Transverse colon (tissue), 4 donors: Measurements from ENCODE around the gene TIA1. TPM values are rescaled to one million over a fixed set of nuclear protein-coding genes. Genes with fewer than 3 reads are reported as not detected.

Source experiments
- DNase-seq: peaks from one replicate; pipeline ENCODE4 v3.0.0-alpha.2; 2019
- H3K27ac ChIP-seq, 4 donors: fragments of 200-600 bp; sonication (generic); 2 replicates each; pipeline ENCODE4 v1.5.1; 2016 to 2018; ENCODE audit warnings: inconsistent platforms in 4 of 4
- H3K27me3 ChIP-seq: fragments of 200-600 bp; sonication (generic); 2 replicates; pipeline ENCODE4 v1.5.1; 2017; ENCODE audit warnings: inconsistent platforms
- H3K36me3 ChIP-seq, 4 donors: fragments of 200-600 bp; sonication (generic); 2 replicates each; pipeline ENCODE4 v1.5.1; 2017 to 2019; ENCODE audit warnings: inconsistent platforms in 4 of 4
- H3K4me1 ChIP-seq, 4 donors: fragments of 200-600 bp; sonication (generic); 2 replicates each; pipeline ENCODE4 v1.5.1; 2017 to 2020; ENCODE audit warnings: inconsistent platforms in 4 of 4
- H3K4me3 ChIP-seq, 4 donors: fragments of 200-600 bp; sonication (generic); 1 replicate in 1 of 4; 2 replicates in 3 of 4; pipeline versions ENCODE4 v1.5.1 to v1.6.1; 2017 to 2019; ENCODE audit warnings: inconsistent platforms in 4 of 4
- H3K9me3 ChIP-seq, 2 donors: fragments of 200-600 bp; sonication (generic); 2 replicates each; pipeline ENCODE4 v1.5.1; 2017 to 2019; ENCODE audit warnings: inconsistent platforms in 2 of 2
- CTCF ChIP-seq, 5 experiments: fragments of 200-600 bp in 3 of 5; fragments of 450-650 bp in 2 of 5; sonication (generic) in 3 of 5; IDR thresholded peaks; 1 replicate in 2 of 5; 2 replicates in 3 of 5; pipeline ENCODE4 v1.5.1; 2016 to 2017; ENCODE audit warnings: antibody characterized with exemption in 5 of 5, inconsistent platforms in 3 of 5, mild to moderate bottlenecking in 2 of 5, moderate library complexity in 1 of 5
- EP300 ChIP-seq: sonication (generic); formaldehyde crosslinking; IDR thresholded peaks from one replicate; pipeline ENCODE4 v1.6.1; 2017; ENCODE audit warnings: antibody characterized with exemption, low read depth
- POLR2A ChIP-seq: fragments of 450-650 bp; IDR thresholded peaks from one replicate; pipeline ENCODE4 v1.6.1; 2016; ENCODE audit warnings: antibody characterized with exemption, mild to moderate bottlenecking, moderate library complexity
- POLR2AphosphoS5 ChIP-seq, 3 donors: sonication (generic); formaldehyde crosslinking; IDR thresholded peaks; one replicate each; pipeline ENCODE4 v1.6.1; 2016; ENCODE audit warnings: antibody characterized with exemption in 3 of 3
- WGBS, 2 donors: methylation state at CpG; one replicate each; pipeline ENCODE4 v1.1.5; 2018; ENCODE audit warnings: low coverage in 1 of 2; 5-methylcytosine and 5-hydroxymethylcytosine counted together
- in situ Hi-C, 4 donors: fragments of 200-750 bp; cut with MboI; loops; one replicate each; pipeline versions ENCODE4 v1.15.0 to v1.15.1; 2017; ENCODE audit warnings: low sequenced_read_pairs in 3 of 4, low pct_ligation_motif_present in 1 of 4, low pct_unique_long_range_greater_than_20kb in 1 of 4
- intact Hi-C: fragments of 100-400 bp; cut with DNase I; formaldehyde crosslinking; loops from one replicate; pipeline ENCODE4 v1.15.1; 2023; ENCODE audit warnings: low total_unique reads
- total RNA-seq, 4 donors: library from RNA; depleted of rRNA; stranded (reverse); fragments of >200 nt; gene quantifications; one replicate each; pipeline ENCODE4 v1.1.0, GENCODE V29; 2016

Gene TIA1
- total RNA-seq, 4 donors from 2014 or later, result 76.4 to 156 (median 108) TPM

DNA sequence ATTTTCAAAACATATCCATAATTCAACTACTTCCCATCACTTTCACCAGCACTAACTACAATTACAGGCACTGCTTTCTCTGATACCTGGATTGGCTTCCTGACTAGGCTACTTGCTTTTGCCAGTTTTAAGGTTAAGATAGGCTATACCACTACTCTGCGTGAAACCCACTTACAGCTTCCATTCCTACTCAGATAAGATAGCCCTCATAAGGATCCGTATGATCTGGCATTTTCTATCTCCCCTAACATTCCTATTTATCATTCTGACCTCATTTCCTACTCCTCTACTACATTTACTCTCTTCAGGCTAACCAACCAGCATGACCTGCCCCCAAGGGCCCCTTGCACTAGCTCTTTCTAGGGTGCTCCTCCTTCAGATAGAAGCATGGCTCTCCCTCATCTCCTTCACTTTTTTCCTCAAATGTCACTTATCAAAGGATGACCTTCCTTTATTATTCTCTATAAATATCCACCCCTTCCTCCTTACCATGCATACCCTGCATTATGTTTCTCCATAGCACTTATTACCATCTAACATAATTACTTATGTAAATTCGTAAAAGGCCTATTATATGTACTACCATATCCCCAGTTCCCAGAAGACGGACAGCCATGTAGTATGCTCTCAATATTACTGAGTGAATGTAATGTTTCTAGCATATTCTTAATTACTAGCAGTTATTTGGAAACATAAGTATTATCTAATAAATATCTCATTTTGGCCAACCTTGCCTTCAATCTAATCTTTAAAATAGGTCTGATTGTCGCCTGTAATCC lies 4.4 kb downstream of the TIA1 start:
- intact Hi-C loops (no loop called here), in situ Hi-C loops (no loop called here)
- Histone ChIP-seq H3K9me3 (no peaks in the 10 kb centered on the region), H3K27me3 (no peaks in the 10 kb centered on the region), H3K4me3 (no peak overlapping the region), H3K36me3 (peaks cover 0 to 11% (median 2%) of the 10 kb centered on the region in 4 donors), H3K4me1 (peaks cover 6 to 44% (median 23%) of the 10 kb centered on the region in 4 donors), H3K27ac (no peak overlapping the region)
- DNase-seq, result no peak
- WGBS, 2 donors, result 73 to 86% methylated on average over 4 to 5 of the region's 5 CpGs
- TF ChIP-seq EP300, result no peak
- TF ChIP-seq CTCF (IDR thresholded peaks at IDR 0.05), result no peak
- no peak for TF ChIP-seq POLR2AphosphoS5 (IDR thresholded peaks at IDR 0.05)
- TF ChIP-seq POLR2A, result no peak

DNA sequence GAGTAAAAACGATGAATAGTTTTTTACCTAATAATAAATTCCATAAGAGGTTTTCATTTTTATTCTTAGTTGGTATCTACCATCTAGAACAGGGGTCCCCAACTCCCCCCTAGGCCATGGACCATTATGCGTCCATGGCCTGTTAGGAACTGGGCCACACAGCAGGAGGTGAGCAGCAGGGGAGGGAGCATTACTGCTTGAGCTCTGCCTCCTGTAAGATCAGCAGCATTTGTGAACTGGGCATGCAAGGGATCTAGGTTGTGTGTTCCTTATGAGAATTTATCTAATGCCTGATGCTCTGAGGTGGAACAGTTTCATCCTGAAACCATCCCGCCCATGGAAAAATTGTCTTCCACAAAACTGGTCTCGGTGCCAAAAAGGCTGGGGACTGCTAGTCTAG lies 5.9 kb downstream of the TIA1 start:
- Histone ChIP-seq H3K27ac (no peak overlapping the region), H3K36me3 (peaks cover 0 to 11% (median 2%) of the 10 kb centered on the region in 4 donors), H3K27me3 (no peaks in the 10 kb centered on the region), H3K4me1 (peaks cover 6 to 43% (median 23%) of the 10 kb centered on the region in 4 donors), H3K4me3 (no peak overlapping the region), H3K9me3 (no peaks in the 10 kb centered on the region)
- WGBS, 2 donors, result 95 to 100% methylated on average over 1 to 4 of the region's 4 CpGs
- DNase-seq, result no peak
- TF ChIP-seq CTCF (IDR thresholded peaks at IDR 0.05), result no peak
- no peak for TF ChIP-seq EP300
- TF ChIP-seq POLR2AphosphoS5 (IDR thresholded peaks at IDR 0.05), result no peak
- TF ChIP-seq POLR2A, result no peak
- in situ Hi-C loops, result no loop called here
- intact Hi-C loops, result no loop called here

DNA sequence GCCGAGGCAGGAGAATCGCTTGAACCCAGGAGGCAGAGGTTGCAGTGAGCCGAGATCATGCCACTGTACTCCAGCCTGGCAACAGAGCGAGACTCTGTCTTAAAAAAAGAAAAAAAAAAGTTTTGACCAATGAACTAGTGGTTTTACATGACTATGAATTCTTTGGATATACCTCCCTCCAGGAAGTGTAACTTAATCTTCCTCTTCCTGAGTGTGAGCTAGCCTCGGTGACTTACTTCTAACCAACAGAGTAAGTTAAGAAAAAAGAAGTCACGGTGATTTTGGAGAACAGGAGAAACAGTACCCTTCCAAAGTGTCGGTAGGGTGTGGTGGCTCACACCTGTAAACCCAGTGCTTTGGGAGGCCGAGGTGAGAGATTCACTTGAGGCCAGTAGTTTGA lies 7.1 kb downstream of the TIA1 start:
- no peak for TF ChIP-seq POLR2A
- WGBS, 2 donors, result 91 to 94% methylated on average over 7 to 8 of the region's 8 CpGs
- Histone ChIP-seq H3K27me3 (no peaks in the 10 kb centered on the region), H3K4me1 (peaks cover 4 to 33% (median 17%) of the 10 kb centered on the region in 4 donors), H3K36me3 (peaks cover 0 to 11% (median 3%) of the 10 kb centered on the region in 4 donors), H3K27ac (no peak overlapping the region), H3K4me3 (no peak overlapping the region), H3K9me3 (no peaks in the 10 kb centered on the region)
- intact Hi-C loops, result no loop called here
- in situ Hi-C loops, result no loop called here
- no peak for DNase-seq

DNA sequence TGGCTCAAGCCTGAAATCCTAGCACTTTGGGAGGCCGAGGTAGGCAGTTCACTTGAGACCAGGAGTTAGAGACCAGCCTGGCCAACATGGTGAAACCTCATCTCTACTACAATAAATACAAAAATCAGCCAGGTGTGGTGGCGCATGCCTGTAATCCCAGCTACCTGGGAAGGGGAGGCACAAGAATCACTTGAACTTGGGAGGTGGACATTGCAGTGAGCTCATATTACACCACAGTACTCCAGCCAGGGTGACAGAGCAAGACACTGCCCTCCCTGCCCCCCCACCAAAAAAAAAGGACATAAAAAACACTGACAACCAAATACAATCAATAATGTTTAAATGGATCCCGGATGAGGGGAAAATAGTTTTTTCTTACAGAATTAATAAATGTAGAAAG lies 7.8 kb downstream of the TIA1 start:
- Histone ChIP-seq H3K4me1 (peaks cover 0 to 26% (median 11%) of the 10 kb centered on the region in 4 donors), H3K9me3 (no peaks in the 10 kb centered on the region), H3K27me3 (no peaks in the 10 kb centered on the region), H3K27ac (no peak overlapping the region), H3K36me3 (peaks cover 0 to 18% (median 5%) of the 10 kb centered on the region in 4 donors), H3K4me3 (no peak overlapping the region)
- no peak for TF ChIP-seq POLR2AphosphoS5 (IDR thresholded peaks at IDR 0.05)
- TF ChIP-seq CTCF (IDR thresholded peaks at IDR 0.05), result no peak
- no peak for TF ChIP-seq EP300
- no peak for TF ChIP-seq POLR2A
- DNase-seq, result no peak
- 88 to 89% methylated on average over 3 of the region's 3 CpGs for WGBS, 2 donors
- intact Hi-C loops (no loop called here), in situ Hi-C loops (no loop called here)
